ENCODE measurements around the gene SLC35F5.
"Not testable (repeated sequence)": the region's sequence is repeated elsewhere in the genome, so short reads cannot be mapped to it uniquely, and the experiment has no call there.

Gene SLC35F5

DNA sequence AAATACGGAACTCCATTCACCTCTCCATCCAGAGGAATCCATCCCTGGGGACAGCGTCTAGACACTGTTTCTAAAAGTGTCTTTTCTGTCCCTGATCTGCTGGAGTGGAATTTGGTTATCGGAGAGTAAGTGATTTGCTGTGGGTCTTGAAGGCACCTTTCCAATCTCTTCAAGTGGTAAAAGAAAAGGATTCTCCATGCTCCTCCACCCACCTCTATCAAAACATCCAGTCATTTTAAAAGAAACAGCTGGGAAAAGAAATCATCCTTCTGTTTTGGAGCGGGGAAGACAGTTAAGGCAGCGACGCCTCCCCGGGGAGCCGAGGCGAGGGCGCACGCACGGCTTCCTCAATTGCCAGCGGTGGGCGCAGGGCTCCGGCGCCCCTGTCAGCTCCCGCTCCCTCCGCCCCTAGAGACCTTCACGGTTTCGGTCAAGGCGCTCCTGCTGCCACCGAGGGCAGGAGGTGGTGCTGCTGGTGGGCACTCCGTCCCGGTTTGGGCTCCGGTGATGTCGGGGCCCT, 547 bp downstream of the SLC35F5 start:
- DNase-seq (ENCODE audit: low read depth in 2 of 2), result peak in 1 of 2 donors; percentile 21

DNA sequence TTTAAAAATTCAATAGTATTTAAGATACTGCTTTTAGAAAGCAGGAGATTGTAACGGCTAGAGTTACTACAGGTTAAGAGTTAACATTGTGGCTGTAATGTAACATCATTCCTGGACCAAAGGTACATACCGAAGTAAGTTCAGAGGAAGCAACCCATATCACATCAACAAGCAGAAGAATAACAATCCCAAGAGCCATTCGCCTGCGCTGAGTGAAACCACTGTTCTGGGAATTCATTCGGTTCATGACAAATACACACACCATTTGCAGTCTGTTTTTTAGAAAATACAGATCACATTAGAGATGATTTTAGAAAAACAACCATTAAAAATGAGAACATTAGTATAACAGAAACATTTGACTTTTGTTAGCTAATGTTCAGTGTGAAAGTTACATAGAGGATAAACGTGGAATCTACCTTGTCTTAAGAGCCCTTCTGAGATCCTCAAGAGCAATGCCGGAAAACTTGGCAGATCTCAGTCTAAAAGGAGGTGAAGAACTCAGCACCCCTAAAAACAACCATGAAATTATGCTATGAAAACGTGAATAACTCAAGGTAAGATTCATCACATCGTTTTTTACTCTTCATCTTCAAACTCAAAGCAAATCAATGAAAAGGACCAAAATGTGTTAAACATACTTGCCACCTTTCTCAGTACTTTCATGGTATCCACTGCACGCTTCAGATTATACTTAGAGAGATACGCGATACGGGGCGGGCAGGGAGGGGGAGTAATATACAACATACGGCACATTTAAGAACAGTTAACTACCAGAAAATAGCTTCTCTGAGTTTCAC, 1.2 kb downstream of the SLC35F5 start:
- DNase-seq (ENCODE audit: low read depth in 2 of 2), result no peak

DNA sequence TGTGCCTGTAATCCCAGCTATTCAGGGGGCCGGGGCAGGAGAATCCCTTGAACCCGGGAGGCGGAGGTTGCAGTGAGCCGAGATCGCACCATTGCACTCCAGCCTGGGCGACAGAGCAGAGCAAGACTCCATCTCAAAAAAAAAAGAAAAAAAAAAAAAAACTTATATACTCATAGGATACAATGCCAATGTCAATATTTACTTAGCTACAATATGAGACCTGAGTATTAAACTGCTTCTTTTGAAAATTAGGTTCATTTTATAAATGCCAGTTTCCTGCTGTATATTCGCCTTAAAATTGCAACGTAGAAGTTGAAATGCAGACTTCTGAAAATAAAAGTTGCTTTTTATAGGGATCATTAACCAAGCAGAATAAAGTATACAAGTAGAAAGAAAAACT, 2.3 kb downstream of the SLC35F5 start:
- DNase-seq (ENCODE audit: low read depth in 2 of 2), result no peak

DNA sequence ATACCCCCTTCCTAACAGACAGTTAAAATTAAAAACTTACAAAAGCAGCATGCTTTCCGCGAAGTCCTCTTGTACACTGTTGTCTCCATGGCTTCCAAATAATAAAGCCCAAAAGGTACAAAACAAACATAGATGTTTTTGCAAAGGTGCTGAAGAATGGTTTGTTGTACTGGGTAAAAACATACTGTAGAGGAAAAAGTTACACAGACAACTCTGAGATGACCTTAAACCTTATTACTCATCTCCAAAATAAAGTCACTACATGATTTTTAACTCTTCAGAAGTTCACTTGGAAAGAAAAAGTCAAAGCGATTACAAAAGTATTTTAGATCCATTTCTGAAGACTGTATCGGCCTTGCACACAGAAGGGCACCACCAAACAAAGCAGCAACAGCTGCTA, 6.1 kb downstream of the SLC35F5 start:
- no peak for DNase-seq (ENCODE audit: low read depth in 2 of 2)

DNA sequence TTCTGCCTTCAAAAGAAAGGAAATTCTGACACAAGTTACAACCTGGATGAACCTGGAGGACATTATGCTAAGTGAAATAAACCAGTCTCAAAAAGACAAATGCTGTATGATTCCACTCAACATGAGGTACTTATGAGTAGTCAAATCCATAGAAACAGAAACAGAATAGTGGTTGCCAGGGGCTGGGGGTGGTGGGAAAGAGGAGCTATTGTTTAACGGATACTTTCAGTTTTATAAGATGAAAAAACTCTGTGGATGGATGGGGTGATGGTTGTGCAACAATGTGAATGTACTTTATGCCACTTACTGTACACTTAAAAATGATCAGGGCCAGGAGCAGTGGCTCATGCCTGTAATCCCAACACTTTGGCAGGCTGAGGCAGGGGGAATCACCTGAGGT, 15.4 kb downstream of the SLC35F5 start:
- DNase-seq (ENCODE audit: low read depth in 2 of 2), result no peak

DNA sequence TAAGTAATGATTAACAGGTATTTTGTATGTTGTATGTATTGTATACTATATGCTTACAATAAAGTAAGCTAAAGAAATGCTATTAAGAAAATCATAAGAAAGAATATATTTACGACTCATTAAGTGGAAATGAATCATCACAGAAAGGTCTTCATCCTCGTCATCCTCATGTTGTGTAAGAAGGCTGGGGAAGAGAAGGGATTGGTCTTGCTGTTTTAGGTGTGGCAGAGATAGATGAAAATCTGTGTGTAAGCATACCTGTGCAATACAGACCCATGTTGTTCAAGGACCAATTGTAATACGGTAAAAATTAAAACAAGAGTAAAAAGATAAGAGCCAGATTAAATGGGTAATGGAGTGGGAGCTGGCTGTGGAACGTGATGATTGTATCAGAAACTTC, 16.6 kb downstream of the SLC35F5 start:
- DNase-seq (ENCODE audit: low read depth in 2 of 2), result no peak

DNA sequence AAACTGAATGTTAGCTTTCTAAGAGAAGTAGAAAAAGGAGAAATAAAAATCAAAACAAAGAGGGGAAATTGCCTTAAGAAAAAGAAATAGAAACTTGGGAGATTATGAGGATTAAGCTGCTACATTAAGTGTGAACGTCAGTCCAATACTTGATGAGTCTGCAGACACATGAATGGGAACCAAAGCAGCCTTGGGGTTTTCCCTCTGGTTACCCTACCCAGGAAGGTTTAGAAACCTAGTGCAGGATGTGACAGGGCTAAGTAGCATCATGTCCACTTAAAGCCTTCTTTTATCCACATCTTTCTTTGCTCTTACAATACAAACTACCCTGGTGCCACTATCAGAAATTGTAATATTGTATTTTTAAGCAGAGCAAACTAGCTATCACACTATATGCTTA, 22.3 kb downstream of the SLC35F5 start:
- no peak for DNase-seq (ENCODE audit: low read depth in 2 of 2)

DNA sequence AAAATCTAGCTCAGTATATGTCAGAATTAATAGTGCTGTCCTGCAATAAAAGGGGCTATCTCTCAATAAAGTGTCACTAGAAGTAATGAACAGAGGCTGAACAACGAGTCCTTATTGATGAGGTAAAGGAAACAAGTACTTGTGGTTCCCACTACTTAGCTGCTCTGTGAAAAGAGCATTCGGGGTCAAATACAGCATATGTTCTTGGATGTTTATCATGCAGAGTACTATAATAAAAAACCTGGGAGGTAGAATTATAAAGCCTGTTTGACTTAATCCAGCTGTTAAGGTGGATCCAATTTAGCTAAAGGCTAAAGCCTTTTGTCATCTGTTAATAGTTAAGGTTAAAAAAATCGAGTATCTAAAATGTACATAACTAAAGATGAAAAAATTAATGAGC, 32.4 kb downstream of the SLC35F5 start:
- no peak for DNase-seq (ENCODE audit: low read depth in 2 of 2)

DNA sequence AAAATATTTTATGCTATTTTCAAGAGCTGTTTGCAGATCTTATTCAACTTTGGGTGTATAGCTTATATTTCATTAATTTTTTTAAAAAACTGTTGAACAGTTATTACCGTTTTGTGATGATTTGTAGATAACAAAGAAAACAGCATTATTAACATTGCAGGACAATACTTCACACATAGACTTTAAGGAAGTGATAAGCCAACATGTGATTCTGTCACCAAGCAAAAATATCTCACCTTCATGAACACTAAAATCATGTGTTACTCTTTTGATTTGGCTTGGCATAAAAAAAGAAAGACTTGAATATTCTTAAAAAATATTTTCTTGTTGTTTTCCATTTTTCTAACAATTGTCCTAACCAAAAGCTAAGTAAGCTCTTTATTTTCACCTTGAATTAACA, 33.0 kb downstream of the SLC35F5 start:
- no peak for DNase-seq (ENCODE audit: low read depth in 2 of 2)

DNA sequence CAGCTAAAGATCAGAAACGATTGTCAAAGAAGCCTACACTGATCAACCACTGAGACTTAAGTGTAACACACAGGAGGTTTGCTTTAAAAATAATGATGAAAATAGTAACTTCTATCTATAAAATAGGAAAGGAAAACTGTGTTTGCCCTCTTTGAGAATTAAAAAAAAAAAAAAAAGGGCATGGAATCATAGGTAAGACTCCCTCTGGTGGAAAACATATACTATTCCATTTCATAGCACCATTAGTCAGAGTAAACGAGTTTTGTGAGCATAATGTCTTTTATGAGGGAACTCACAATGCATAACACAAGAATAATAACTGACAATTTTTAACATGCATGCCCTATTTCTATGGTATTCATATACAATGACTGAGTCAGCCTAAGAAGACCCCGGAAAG, 36.3 kb downstream of the SLC35F5 start:
- DNase-seq (ENCODE audit: low read depth in 2 of 2), result no peak

DNA sequence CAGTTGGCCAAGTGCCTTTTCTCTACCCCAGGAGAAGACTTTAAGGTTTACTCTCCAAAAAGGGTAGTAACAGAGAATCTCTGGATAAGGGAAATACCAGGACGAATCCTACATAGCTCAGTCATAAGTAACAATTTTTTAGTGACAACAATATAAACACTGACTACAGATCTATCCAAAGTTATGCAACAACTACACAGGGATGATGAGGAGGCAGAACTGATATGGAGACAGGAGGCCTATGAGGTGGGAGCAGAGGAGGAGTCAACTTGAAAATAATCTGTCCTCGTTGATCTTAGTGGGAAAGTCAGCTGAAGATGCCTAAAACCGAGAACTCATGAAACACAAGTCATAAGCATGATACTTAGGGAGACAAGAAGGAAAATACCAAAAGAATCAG, 40.2 kb downstream of the SLC35F5 start:
- no peak for DNase-seq (ENCODE audit: low read depth in 2 of 2)

DNA sequence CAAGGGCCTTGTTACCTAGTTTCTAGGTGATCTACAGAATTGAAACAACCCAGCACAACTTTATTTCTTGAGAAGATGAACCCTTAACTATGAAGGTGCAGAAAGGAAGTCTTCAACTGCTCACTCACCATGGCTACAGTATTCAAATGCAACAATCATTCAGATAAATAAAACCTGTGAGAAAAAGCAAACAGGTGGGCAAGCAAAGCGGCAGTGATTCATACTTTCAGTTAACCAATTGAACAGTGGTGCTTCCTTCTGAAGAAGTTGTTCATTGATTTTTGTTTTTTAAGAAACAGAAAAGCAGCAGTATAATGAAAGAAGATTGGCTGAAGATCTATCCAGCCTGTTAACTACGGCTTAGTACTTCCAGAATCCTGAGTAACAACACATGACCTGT, 43.5 kb downstream of the SLC35F5 start:
- DNase-seq (ENCODE audit: low read depth in 2 of 2), result no peak

DNA sequence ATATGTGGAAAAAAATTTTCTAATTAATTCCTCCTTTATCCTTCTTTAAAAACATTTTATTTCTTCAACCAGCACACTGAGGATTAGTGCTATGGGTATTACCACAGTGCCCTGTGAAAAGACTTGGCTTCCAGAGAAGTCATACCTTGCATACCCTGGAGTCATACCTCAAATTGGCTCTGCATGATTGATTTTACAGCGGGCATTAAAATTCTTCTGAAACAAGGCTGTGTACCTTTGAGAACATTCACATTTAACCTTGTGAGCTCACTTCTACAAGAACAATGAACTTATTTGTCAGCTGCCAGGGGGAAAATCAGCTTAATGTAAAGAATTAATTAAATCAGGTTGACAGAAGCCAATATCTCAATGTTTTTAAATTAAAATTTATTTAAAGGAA, 44.6 kb downstream of the SLC35F5 start:
- DNase-seq (ENCODE audit: low read depth in 2 of 2), result no peak

DNA sequence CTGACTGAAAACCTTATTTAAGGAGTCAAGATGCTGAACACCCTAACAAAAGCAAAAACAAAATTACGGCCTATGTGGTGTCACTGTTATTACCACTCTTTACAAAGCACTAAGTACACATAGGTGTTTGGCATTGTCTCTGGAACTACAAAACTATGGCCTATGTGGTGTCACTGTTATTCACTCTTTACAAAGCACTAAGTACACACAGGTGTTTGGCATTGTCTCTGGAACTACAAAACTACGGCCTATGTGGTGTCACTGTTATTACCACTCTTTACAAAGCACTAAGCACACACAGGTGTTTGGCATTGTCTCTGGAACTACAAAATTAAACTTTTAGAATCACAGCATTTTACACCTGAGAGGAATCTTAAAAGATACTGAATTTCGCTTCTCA, 47.4 kb downstream of the SLC35F5 start:
- no peak for DNase-seq (ENCODE audit: low read depth in 2 of 2)

DNA sequence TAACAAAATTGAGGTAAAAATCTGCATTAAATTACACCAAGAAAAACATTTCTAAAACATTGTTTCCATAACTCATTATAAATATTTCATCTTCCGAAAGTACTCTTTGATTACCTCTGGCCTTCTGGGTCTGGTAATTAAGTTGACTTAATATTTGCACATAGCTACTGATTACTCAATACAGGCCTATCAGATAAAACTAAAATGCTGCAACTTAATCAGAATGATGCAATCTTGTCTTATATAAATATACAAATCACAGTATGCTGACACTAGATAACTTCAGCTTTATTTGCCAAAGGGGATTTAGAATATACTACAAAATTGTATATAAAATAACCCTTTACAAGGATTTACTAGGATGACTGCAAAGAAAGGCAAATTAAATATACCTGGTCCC, 49.3 kb downstream of the SLC35F5 start:
- no peak for DNase-seq (ENCODE audit: low read depth in 2 of 2)

DNA sequence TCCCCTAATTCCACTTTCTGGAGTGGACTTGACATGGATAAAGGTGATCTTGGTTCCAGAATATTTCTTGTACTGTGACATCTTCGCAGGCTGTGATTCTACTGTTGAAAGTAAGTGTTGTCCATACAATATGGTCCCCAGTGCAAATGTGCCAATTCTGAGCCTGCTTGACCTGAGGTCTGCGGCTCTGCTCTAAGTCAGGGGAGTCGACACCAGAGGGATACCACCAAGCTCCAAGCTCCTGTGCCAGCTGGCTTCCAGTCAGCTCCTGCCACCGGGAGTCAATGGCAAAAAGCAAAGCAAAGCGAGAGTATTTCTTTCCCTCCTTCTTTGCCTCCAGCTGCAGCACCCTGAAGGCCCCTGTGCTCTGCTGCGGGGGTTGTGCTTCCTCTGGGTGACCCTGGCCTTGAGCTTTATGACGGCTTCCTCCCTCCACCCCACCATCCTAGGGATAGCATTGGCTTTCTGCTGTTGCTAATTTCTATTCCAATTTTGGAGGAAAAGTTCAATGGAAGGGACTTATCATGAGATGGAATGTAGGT, 50.4 kb downstream of the SLC35F5 start:
- no peak for DNase-seq (ENCODE audit: low read depth in 2 of 2)

DNA sequence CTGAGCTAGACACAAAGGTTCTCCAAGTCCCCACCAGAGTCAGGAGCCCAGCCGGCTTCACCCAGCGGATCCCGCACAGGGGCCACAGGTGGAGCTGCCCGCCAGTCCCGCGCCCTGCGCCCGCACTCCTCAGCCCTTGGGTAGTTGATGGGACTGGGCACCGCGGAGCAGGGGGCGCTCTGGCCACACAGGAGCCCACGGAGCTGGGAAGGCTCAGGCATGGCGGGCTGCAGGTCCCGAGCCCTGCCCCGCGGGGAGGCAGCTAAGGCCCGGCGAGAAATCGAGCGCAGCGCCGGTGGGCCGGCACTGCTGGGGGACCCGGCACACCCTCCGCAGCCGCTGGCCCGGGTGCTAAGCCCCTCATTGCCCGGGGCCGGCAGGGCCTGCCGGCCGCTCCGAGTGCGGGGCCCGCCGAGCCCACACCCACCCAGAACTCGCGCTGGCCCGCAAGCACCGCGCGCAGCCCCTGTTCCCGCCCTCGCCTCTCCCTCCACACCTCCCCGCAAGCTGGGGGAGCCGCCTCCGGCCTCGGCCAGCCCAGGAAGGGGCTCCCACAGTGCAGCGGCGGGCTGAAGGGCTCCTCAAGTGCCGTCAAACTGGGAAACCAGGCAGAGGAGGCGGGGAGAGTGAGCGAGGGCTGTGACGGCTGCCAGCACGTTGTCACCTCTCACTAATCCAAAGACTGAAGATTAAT, 52.0 kb downstream of the SLC35F5 start:
- DNase-seq (ENCODE audit: low read depth in 2 of 2), result not testable (repeated sequence)

DNA sequence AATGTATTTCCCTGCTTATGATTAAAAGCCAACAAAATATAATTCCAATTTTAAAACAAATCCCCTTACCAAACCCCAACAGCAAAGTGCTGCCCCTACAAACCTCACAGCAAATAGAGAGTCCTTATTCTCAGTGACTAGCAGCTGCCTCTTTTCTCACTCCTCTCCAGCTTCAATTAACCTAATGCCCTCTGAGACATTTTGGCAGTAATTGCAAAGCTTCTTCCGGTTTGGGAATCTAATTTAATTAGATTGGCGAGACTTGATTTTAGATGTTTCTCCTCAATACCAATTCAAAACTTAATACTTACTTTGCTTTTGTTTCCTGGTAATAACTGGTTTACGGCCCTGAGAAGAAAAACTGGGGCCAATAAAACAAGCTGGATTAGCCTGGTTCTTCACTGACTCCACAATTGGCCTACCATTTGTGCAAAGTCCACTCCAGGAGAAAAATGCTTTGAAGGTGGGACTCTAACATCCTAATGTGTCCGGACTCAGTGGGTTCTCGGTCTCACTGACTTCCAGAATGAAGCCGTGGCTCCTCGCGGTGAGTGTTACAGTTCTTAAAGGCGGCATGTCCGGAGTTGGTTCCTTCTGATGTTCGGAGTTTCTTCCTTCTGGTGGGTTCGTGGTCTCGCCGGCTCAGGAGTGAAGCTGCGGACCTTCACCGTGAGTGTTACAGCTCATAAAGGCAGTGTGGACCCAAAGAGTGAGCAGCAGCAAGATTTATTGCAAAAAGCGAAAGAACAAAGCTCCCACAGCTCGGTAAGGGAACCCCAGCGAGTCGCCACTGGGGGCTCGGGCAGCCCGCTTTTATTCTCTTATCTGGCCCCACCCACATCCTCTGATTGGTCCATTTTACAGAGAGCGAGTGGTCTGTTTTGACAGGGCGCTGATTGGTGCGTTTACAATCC, 52.8 kb downstream of the SLC35F5 start:
- DNase-seq (ENCODE audit: low read depth in 2 of 2), result no peak

DNA sequence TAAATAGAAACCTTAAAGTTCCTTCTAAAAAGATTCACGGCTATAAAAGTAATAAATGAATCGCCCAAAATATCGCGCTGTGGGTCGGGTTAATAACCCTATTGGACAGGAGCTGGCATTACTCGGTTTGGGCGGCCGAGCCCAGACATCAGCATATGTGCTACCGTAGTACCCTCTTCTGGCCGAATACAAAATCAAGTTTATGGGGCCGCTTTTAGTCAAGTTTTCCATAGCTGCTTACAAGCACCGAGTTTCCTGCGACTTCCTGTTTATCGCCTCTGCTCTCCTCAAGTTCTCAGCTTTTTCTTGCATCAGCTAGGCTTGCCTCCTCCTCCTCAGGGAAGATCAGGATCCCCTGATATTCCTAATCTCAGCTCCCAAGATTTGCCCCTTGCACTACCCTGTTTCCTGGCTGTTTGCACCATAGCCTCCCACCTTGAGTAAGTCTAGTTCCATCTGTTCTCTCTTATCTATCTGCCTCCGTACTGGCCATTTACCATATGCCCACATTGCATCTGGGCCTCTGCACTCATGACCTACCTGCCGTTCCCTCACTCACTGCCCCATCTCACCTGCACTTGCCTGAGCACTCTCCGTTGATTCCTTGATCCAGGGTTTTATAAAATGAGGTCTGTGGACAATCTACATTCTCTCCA, 56.1 kb downstream of the SLC35F5 start:
- DNase-seq (ENCODE audit: low read depth in 2 of 2), result peak; percentile 17 to 29

DNA sequence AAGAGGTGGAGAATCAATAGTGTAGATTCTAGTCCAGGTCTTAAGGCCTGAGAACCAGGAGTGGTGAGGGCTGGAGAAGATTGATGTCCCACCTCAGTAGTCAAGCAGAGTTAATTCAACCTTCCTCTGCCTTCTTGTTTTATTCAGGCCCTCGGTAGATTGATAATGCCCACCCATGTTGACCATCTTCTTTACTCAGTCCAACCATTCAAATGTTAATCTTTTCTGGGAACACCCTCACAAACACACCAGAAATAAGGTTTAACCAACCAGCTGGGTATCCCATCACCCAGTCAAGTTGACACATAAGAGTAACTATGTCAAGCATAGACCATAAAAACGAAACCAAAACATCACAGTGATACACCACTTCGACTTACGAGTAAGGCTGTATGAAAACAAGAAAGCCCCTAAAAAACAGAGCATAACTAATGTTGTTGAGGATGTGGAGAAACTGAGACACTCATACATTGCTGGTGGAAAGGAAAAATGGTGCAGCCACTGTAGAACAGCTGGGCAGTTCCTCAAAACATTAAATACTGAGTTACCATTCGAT, 57.5 kb downstream of the SLC35F5 start:
- DNase-seq (ENCODE audit: low read depth in 2 of 2), result no peak

DNA sequence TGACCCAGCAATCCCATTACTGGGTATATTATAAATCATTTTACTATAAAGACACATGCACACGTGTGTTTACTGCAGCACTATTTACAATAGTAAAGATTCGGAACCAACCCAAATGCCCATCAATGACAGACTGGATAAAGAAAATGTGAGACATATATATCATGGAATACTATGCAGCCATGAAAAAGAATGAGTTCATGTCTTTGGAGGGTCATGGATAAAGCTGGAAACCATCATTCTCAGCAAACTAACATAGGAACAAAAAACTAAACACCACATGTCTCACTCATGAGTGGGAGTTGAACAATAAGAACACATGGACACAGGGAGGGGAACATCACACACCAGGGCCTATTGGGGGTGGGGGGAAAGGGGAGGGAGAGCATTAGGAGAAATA, 58.2 kb downstream of the SLC35F5 start:
- not testable (repeated sequence) for DNase-seq (ENCODE audit: low read depth in 2 of 2)

Measured in stimulated activated CD4-positive, alpha-beta T cell treated with anti-CD3 and anti-CD28 coated beads, Interleukin-1b, Interleukin-23, amount 100 ng/mL, for 4 hours (primary cell).